ENCODE data around the gene GSTA5. TPM values are rescaled to one million over a fixed set of nuclear protein-coding genes. Genes with fewer than 3 reads are reported as not detected.

GSTA5 gene
- total RNA-seq, 4 donors from 2014 or later, result not detected

GRCh38 chr6:52881662-52881995 lies 41.0 kb upstream of the GSTA5 start:
- intact Hi-C loops (cut with DNase I; ENCODE audit: low total_unique reads) (no loop called here), in situ Hi-C loops (cut with MboI; ENCODE audit: low pct_ligation_motif_present in 1 of 4, low pct_unique_long_range_greater_than_20kb in 1 of 4, low sequenced_read_pairs in 3 of 4) (no loop called here)
- DNase-seq, result no peak
- 52% methylated on average over 4 of the region's 4 CpGs; no CpG with 5 or more reads in 1 of the 2 donors for WGBS, 2 donors (ENCODE audit: low coverage in 1 of 2)
- Histone ChIP-seq H3K4me1 (peaks cover 0 to 6% (median 0%) of the 10 kb centered on the region in 4 donors), H3K9me3 (no peaks in the 10 kb centered on the region), H3K27me3 (no peaks in the 10 kb centered on the region), H3K36me3 (no peaks in the 10 kb centered on the region), H3K4me3 (peak overlapping the region in 3 of 4 donors; percentile 48 to 55 (median 54)), H3K27ac (peak overlapping the region in 2 of 4 donors; percentile 71 to 75)
- no peak for TF ChIP-seq POLR2AphosphoS5 (IDR thresholded peaks at IDR 0.05)
- no peak for TF ChIP-seq POLR2A (IDR thresholded peaks at IDR 0.05)
- TF ChIP-seq CTCF (IDR thresholded peaks at IDR 0.05), result no peak
- no peak for TF ChIP-seq EP300 (IDR thresholded peaks at IDR 0.05; ENCODE audit: low read depth)

- Histone ChIP-seq H3K4me3 (no peak overlapping the region), H3K27me3 (no peaks in the 10 kb centered on the region), H3K9me3 (no peaks in the 10 kb centered on the region), H3K36me3 (no peaks in the 10 kb centered on the region), H3K4me1 (peaks cover 0 to 6% (median 0%) of the 10 kb centered on the region in 4 donors), H3K27ac (no peak overlapping the region)
- in situ Hi-C loops (cut with MboI; ENCODE audit: low pct_ligation_motif_present in 1 of 4, low pct_unique_long_range_greater_than_20kb in 1 of 4, low sequenced_read_pairs in 3 of 4) (no loop called here), intact Hi-C loops (cut with DNase I; ENCODE audit: low total_unique reads) (no loop called here)
- DNase-seq, result no peak
- WGBS, 2 donors (ENCODE audit: low coverage in 1 of 2), result 39 to 74% methylated on average over 2 of the region's 2 CpGs
- no peak for TF ChIP-seq POLR2AphosphoS5 (IDR thresholded peaks at IDR 0.05)
- no peak for TF ChIP-seq POLR2A (IDR thresholded peaks at IDR 0.05)
- TF ChIP-seq CTCF (IDR thresholded peaks at IDR 0.05), result no peak
- TF ChIP-seq EP300 (IDR thresholded peaks at IDR 0.05; ENCODE audit: low read depth), result no peak
Measured at GRCh38 chr6:52877786-52878185, 37.2 kb upstream of the GSTA5 start.

- intact Hi-C loops (cut with DNase I; ENCODE audit: low total_unique reads), result no loop called here
- TF ChIP-seq POLR2AphosphoS5 (IDR thresholded peaks at IDR 0.05) (no peak), EP300 (IDR thresholded peaks at IDR 0.05; ENCODE audit: low read depth) (no peak), POLR2A (IDR thresholded peaks at IDR 0.05) (no peak), CTCF (IDR thresholded peaks at IDR 0.05) (no peak)
- H3K4me1 ChIP-seq, result peaks cover 0 to 6% (median 0%) of the 10 kb centered on the region in 4 donors
- DNase-seq, result no peak
- in situ Hi-C loops (cut with MboI; ENCODE audit: low pct_ligation_motif_present in 1 of 4, low pct_unique_long_range_greater_than_20kb in 1 of 4, low sequenced_read_pairs in 3 of 4), result no loop called here
- H3K9me3 ChIP-seq, result no peaks in the 10 kb centered on the region
- H3K36me3 ChIP-seq, result no peaks in the 10 kb centered on the region
- no peak overlapping the region for H3K4me3 ChIP-seq
- WGBS, 2 donors (ENCODE audit: low coverage in 1 of 2), result 66 to 73% methylated on average over 3 of the region's 3 CpGs
- H3K27ac ChIP-seq, result no peak overlapping the region
- no peaks in the 10 kb centered on the region for H3K27me3 ChIP-seq
Measured at GRCh38 chr6:52877168-52877567, 36.6 kb upstream of the GSTA5 start.

GRCh38 chr6:52876056-52876787 lies 35.6 kb upstream of the GSTA5 start:
- WGBS, 2 donors (ENCODE audit: low coverage in 1 of 2), result 79 to 84% methylated on average over 4 to 7 of the region's 7 CpGs
- Histone ChIP-seq H3K4me1 (no peaks in the 10 kb centered on the region), H3K27ac (no peak overlapping the region), H3K4me3 (no peak overlapping the region), H3K27me3 (no peaks in the 10 kb centered on the region), H3K36me3 (no peaks in the 10 kb centered on the region), H3K9me3 (no peaks in the 10 kb centered on the region)
- intact Hi-C loops (cut with DNase I; ENCODE audit: low total_unique reads) (no loop called here), in situ Hi-C loops (cut with MboI; ENCODE audit: low pct_ligation_motif_present in 1 of 4, low pct_unique_long_range_greater_than_20kb in 1 of 4, low sequenced_read_pairs in 3 of 4) (no loop called here)
- DNase-seq, result no peak
- TF ChIP-seq EP300 (IDR thresholded peaks at IDR 0.05; ENCODE audit: low read depth) (no peak), POLR2A (IDR thresholded peaks at IDR 0.05) (no peak), CTCF (IDR thresholded peaks at IDR 0.05) (no peak), POLR2AphosphoS5 (IDR thresholded peaks at IDR 0.05) (no peak)

Measured in transverse colon (tissue), 4 donors.